HG02885 (cell line): Measurements from ENCODE around the gene CTDNEP1.

Experiments
- ATAC-seq: cut with Tn5 transposase; IDR thresholded peaks from one replicate; pipeline ENCODE4 v1.9.1; 2021; ENCODE audit warnings: mild to moderate bottlenecking; ENCODE audit not compliant: unreplicated experiment, poor library complexity

The CTDNEP1 gene

DNA sequence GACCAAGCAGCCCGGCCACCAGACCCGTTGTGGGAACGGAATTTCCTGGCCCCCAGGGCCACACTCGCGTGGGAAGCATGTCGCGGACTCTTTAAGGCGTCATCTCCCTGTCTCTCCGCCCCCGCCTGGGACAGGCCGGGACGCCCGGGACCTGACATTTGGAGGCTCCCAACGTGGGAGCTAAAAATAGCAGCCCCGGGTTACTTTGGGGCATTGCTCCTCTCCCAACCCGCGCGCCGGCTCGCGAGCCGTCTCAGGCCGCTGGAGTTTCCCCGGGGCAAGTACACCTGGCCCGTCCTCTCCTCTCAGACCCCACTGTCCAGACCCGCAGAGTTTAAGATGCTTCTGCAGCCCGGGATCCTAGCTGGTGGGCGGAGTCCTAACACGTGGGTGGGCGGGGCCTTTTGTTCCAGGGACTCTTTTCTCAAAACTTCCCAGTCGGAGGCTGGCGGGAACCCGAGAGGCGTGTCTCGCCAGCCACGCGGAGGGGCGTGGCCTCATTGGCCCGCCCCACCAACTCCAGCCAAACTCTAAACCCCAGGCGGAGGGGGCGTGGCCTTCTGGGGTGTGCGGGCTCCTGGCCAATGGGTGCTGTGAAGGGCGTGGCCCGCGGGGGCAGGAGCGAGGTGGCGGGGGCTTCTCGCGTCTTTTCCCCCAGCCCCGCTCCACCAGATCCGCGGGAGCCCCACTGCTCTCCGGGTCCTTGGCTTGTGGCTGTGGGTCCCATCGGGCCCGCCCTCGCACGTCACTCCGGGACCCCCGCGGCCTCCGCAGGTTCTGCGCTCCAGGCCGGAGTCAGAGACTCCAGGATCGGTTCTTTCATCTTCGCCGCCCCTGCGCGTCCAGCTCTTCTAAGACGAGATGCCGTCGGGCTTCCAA is 29.8 kb upstream of the CTDNEP1 start, which contains the start of gene SLC2A4:
Gene SLC2A4, plus strand, starts transcription at position 645 of the 879 bp plus-strand sequence. Its CDS starts 217 bp downstream, at position 862.
- ATAC-seq = peak; percentile 72

DNA sequence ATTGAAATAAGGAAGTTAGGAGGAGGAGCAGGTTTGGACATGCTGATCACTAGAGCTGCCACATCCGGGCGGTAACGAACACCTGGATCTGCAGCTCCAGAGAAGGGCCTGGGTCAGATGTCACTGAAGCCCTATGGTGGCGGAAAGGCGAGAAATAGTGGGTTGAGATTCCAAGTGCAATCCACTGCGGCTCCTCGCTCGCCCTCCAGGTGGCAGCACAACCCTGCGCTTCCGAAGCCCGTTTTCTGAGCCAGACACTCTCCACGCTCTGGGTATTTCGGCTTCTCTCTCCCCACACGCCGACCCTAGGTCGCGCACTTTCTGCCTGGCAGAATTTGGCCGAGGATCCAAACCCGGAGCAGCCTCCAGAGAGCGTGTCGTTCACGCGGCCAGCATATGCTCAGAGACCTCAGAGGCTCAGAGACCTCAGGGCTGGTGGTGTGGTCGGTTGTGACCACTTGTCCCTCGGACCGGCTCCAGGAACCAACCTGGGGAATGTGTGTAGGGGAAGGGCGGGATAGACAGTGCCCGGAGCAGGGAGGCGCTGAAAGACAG is 29.1 kb upstream of the CTDNEP1 start:
- ATAC-seq = peak; percentile 67

DNA sequence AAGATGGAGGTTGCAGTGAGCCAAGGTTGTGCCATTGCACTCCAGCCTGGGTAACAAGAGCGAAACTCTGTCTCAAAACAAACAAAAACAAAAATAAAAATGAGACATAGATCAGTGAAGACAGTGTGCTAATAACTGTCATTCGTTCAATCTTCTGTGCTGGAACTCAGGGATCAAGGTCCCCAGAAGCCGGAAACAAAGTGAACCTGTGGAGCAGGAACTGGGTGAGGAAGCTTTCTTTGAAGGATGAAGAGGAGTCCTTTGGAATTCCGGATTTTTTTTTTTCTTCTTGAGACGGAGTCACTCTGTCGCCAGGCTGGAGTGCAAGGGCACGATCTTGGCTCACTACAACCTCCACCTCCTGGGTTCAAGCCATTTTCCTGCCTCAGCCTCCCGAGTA is 27.9 kb upstream of the CTDNEP1 start:
- no peak for ATAC-seq

DNA sequence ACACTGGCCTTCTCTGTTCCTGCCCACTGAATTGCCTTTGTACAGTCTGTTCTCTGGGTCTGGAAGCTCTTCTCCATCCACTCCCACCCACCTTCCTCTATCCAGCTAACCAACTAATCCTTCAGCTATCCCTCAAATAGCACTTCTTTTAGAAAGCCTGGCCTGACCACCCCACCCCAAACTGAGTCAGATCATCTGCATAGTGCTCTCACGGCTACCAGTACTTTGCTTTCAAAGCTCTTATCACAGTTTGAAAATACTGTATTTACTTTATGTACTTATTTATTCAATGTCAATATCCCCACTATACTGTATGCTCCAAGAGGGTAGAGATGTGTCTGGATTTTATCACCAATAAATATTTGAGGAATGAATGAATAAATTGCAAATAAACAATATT is 15.2 kb upstream of the CTDNEP1 start:
- no peak for ATAC-seq

DNA sequence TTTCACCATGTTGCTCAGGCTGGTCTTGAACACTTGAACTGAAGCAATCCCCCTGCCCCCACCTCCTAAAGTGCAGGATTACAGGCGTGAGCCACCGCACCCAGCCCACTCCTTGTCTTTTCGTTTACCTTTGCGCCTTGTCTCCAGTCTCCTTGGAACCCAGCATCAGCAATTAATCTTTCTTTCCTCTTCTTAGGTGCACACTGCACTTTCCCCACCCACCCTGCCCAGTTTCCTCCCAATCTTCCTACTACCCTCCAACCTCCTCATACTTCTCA is 12.2 kb upstream of the CTDNEP1 start:
- ATAC-seq = no peak

DNA sequence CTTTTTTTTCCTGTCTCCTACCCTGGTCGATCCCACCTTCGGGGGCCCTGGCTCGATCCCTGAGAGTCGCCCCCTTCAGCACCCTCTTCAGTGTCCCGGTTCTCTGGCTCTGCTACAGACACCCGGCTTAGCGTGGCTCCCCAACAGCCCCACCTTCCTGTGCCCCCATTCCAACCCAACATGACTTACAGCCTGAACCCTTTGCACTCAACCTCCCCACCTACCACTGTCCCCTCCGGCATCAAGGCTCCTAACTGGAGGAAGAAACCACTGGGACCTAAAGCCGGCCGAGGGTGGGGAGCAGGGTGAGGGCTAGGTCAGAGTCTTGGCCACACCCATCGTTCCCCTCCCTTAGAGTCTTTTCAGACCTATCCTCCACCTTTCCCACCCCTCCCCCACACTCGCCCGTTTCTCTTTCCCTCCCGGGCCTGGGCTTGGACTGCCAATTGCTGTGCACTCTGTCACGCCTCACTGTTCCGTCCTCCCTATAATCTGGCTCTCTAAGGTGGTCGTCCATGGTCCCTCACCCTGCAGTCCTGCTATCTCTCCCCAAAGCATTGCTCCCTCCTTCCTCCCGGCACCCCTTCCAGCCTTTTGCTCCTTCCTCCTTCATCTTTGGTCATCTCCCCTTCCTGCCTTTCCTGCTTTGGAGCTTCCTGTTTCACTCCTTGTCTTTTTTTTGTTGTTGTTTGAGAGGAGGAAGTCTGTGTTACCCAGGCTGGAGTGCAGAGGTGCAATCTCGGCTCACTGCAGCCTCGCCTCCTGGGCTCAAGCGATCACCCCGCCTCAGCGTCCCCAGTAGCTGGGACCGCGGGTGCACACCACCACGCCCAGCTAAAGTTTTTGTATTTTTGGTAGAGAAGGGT is 11.6 kb upstream of the CTDNEP1 start:
- no peak for ATAC-seq

DNA sequence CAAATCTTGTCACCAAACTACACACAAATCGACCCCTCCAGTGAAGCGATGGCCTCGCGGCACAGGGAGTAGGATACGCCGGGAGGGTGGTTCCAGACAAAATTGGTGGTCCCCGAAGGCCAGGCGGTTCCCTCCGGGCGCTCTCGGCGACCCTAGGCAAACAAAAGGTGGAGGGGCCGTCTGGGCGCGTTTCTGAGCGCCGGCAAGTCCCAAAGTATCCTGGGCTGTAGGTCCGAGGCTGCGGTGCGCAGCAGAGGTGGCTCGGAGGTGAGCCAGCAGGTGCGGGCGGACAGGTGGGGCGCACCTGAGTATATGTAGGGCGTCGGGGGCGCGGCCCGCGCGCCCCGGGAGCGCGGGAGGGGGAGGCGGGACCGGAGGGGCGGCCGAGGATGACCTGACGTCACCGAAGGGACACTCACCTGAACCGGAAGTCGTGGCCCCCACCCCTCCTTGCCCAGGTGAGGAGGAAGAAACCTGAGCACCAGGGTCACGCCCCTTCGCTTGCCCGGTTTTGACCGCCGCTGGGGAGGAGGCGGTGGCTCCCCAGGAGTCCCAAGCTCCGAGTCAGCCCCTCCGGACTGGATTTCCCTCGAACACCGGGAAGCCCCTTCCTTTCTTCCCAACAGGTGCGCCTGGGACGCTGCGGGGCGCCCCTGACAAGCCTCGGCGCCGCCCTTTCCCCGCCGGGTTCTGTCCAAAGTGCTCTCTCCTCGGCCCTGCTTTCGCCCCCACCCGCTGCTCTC is 10.8 kb upstream of the CTDNEP1 start, which contains the start of gene CLDN7:
Gene CLDN7, minus strand, starts transcription at position 287 of the 743 bp plus-strand sequence. CDS start 435 bp downstream, outside the sequence.
- ATAC-seq = no peak

DNA sequence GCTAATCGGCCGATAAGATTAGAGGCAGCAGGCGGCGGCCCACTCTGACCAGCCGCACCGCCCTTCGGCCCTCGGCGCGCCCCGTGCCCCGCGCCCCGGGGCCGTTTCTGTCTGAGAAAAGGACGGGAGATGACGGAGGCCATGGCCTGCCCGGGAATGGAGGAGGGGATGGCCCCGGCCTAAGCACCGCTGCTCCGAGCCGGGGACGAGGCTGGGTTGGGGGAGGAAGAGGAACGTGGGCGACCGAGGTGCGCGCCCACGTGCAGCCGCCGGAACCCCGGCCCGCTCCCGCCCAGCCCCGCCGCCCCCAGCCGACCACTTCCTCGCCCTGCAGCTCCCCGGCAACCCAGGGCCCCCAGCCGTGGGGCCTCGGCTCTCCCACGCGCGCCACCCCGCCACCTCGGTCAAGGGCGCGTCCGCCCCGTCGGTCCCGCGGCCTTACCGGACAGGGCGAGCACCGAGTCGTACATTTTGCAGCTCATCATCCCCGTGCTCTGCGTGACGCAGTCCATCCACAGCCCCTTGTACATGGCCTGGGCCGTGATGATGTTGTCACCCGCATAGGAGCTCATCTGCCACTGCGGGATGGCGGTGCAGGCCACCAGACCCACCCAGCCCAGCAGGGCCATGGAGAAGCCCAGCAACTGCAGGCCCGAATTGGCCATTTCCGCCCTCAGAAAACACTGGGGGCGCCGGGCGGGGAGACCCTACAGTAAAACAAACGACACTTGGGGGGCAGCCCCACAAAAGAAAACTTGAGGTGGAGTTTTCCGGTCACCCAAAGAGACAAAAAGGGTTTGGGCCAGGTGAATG is 10.1 kb upstream of the CTDNEP1 start:
- ATAC-seq = no peak

DNA sequence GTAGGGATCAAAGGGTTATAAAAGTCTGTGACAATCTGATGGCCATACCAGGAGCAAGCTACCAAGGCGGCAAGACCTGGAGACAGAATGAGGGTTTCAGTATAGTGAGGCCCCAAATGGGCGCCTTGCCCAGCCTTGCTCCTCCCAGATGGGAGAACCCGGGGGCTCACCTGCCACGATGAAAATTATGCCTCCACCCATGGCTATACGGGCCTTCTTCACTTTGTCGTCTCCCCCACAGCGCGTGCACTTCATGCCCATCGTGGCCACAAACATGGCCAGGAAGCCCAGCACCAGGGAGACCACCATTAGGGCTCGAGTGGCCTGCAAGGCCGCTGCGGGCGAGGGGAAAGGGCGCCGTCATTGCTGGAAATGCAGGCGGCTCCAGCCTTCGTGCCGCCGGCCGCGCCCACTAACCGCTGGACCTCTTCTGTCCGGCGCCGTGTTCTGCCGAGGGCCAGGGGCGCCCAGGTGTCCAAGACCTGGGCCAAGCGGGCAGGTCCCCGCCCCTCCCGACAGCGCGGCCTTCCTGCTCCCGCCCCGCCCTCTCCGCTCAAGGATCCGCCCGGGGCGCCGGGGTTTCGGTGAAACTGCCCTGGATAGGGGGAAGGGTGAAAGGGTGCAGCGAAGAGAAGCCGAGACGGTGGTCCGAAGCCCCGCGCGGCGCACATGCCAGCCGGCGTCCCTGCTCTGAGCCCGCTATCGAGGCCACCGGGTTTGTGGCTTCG is 9.3 kb upstream of the CTDNEP1 start:
- no peak for ATAC-seq

DNA sequence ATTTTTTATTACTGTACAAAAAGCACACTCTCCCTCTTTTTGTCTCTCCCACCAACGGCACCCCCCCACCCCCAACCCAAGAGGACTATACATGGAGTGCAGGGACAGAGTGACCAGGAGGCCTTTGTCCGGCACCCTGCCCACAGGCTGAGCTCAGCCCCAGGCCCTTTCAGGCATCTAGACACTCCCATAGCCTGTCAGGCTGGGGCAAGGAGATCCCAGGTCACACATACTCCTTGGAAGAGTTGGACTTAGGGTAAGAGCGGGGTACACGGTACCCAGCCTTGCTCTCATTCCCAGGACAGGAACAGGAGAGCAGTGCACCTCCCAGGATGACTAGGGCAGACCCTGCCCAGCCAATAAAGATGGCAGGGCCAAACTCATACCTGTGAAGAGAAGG is 8.6 kb upstream of the CTDNEP1 start:
- no peak for ATAC-seq

DNA sequence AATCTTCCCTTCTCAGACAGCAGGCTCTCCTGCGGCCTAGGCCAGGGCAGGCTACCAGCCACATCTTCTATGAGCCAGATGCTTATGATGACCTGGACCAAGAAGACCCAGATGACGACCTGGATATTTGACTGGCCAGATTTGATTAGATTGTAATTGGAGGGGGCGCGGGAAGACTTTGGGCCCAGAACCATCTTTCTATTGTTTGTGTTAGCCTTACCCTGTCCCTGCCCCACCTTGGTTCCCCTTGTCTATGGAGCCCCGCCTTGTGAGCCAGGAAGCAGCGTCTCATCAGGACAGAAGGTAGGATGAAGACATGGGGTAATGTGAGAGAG is 8.0 kb upstream of the CTDNEP1 start:
- ATAC-seq = no peak

DNA sequence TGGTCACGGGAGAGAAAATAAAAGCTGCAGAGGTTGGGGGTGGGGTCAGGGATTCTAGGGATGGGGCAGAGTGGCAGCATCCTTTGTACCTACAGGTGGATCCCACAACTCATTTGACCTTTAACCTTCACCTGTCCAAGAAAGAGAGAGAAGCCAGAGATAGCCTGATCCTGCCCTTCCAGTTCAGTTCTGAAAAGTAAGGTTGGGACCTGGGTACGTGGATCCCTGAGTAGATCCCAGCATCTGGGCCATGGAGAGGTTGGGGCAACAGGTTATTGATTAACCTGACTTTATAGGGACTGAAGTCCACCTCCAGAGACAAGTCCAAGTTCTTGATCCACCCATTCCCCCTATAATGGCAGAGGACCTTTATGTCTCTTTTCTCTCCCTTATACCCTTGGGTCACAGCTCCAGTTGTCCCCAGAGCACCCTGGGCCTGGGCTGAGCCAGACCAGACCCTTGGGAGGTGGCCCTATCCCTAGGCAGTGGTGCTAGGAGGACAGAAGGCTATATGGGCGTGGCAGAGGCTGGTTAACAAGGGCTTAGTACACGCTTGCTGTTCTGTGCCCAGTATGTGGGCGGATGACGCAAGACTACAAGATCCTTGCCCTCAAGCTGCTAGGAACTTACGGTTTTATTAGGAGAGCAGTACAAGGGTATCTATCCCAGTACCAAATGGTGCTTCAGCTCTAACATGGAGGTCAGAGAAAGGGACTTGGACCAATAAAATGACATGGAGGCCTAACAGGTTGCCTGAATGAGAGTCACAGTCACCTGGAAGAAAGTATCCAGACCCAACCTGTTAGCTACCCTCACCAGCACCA is 7.4 kb upstream of the CTDNEP1 start:
- ATAC-seq = no peak

DNA sequence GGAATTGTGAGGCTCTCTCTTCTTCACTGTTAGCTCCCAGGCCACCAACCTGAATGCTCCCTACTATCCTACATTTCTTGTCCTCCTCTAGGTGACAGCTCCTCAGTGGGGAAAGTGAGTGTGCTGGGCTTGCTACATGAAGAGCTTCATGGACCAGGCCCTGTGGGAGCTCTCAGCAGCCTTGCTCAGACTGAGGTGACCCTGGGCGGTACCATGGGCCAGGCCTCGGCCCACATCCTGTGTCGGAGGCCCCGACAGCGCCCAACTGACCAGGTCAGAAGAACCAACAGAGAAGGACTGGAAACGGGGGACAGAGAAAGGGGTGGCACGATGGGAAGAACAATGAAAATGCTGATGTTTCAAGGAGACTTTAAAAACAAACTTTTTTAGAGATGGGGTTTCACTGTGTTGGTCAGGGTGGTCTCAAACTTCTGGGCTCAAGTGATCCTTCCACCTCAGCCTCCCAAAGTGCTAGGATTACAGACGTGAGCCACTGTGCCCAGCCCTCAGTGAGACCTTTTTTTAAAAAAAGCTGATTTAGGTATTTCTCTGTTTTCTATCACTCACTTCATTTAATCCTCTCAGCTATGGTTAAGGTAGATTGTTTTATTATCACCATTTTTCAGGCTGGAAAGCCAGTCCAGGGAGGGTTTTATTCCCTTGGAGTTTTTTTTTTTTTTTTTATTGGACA is 5.4 kb upstream of the CTDNEP1 start:
- ATAC-seq = no peak

DNA sequence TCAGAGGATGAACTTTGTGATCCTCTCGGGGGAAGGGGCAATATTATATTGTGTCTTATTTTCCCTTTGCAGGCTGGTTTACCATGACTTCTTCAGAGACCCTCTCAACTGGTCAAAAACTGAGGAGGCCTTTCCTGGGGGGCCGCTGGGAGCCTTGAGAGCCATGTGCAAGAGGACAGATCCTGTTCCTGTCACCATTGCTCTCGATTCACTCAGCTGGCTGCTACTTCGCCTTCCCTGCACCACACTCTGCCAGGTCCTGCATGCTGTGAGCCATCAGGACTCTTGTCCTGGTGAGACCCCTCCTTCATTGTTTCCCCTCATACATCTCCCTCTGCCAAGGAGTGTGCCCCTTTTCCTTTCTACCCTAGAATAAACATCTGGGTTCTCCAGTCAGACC is 3.0 kb upstream of the CTDNEP1 start:
- no peak for ATAC-seq

DNA sequence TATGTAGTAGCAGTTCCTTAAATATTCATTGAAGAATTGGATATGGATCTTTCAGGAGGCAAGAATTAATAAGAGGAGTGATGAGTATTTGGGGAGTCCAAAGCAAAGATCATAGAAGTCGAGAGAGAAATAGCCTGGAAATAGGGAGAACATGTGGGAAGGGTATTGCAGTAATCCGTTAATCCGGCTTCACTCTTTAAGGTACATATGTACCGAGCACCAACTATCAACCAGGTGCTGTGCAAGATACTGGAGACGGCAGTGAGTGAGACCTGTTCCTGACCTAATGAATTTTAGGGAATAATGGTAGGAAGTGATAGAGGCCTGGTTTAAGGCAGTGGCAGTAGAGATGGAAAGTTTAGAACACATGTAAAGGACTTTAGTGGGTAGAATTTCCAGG is 1.5 kb upstream of the CTDNEP1 start:
- ATAC-seq = no peak

DNA sequence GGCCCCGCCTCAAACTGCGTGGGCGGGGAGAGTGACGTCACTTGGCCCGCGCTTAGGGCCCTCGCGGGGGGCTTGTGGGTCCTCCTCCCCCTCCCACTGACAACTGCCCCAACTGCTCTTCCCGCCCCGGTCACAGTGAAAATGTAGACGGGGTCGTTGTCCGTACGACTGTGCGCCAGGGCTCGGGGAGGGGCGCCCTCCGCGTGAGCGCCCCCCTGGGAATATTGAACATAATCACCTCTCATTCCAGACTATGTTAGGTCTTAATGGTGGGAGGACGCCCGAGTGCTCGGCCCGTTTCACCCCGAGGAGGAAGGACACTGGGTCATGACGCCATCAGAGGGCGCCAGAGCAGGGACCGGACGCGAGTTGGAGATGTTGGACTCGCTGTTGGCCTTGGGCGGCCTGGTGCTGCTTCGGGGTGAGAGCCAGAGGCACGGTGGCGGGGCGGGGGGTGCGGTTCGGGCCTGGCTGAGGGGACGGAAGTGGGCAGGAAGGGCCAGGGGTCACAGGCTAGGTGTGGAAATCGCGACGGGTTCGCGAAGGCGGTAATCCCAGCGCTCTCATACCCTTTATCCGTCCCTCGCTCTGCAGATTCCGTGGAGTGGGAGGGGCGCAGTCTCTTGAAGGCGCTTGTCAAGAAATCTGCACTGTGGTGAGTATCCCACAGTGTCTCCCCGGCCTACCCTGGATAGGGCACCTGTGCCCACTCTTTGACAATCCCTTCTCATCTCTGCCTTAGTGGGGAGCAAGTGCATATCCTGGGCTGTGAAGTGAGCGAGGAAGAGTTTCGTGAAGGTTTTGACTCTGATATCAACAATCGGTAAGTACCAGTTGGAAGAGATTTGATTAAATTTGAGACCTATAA is 876 bp upstream of the CTDNEP1 start, which contains the start of gene ELP5:
Gene ELP5, plus strand, starts transcription at position 40 of the 868 bp plus-strand sequence. Its CDS starts 336 bp downstream, at position 376.
- peak; percentile 61 for ATAC-seq
